Muscle of back (tissue), 11 donors: ENCODE measurements around the gene TSPAN3. TPM values are rescaled to one million over a fixed set of nuclear protein-coding genes. Genes with fewer than 3 reads are reported as not detected.
A peak's percentile ranks its signal among the peaks of the same experiment; 100 is the strongest.

Experiments used
- DNase-seq, 3 donors: peaks; one replicate each; pipeline versions ENCODE4 v3.0.0 to v3.0.0-alpha.2; 2013
- polyA plus RNA-seq, 10 donors: library from polyadenylated mRNA; unstranded; fragments of 120-200 nt; gene quantifications; one replicate each; pipeline ENCODE4 v1.2.1, GENCODE V29; 2013; ENCODE audit not compliant: insufficient read length in 10 of 10

TSPAN3 gene
- polyA plus RNA-seq, 10 donors = 327 to 428 (median 340) TPM

DNA sequence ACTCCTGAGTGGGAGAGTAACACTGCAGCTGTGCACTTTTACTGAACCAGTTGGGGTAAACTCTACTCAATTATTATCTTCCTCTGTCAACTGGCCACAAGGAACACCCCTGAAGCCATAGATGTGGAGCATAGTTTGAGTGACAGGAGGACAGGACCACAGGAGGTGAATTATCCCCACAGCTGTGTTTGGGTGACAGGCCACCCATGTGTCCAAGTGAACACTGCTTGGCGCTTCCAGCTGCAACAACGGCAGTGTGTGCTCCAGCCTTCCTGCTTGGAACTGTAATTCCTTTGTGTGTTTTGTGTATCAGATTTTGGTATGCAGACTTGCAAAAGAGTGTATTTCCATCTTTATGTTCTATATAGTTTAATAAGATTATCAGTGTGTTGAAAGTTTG lies 20.2 kb upstream of the TSPAN3 start:
- no peak for DNase-seq

DNA sequence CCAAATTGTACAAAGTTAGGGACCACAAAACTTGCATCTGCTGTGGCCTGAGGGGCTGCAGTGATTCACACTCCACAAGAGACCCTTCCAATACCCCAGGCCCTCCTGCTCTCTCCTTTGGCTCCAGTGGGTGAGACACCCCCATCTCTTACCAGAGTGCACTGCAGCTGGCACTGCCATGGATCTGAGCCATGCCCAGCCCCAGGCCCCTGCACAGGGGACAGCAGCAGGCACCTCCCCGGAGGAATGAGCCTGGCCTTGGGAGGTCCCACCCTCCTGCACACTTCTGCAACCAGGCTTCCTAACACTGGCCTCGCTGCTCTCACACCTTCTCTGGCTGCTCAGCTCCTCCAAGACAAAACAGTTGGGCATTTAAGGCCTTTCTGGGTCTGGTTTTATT lies 16.3 kb upstream of the TSPAN3 start:
- DNase-seq = no peak

DNA sequence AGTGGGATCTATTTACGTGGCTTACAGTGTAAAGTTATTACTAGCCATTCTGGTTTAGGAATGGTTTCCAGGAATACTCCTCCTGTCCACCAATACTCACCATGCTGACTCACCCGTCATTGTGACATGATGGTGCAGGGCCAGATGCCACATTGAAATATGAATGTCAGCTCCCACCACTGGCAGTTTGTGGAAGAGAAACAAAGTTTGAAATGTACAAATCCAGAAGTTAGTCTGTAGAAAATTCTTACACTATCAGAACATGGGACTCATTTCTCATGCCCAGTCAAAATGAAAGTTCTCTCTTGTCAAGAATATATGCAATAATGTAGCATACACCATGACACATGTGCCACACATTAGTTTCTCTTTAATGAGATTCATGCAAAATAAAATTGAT lies 14.4 kb upstream of the TSPAN3 start:
- no peak for DNase-seq

DNA sequence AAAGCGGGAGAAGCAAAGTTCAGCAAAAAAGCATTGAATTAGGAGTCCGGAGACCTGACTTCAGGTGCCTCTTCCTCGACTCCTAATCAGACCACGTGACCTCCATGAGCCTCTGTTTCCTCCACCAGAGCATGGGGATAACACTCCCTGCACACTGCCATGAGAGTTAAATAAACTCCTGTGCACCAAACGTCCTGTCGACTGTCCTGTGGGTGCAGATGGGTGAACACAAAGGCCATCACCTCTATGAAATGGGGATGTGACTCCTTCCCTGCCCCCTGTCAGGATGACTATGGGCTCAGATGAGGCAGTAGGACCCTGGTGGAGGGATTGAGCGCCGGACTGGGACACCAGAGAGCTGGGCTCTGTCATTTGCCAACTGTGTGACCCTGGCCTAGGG lies 13.5 kb upstream of the TSPAN3 start:
- no peak for DNase-seq

DNA sequence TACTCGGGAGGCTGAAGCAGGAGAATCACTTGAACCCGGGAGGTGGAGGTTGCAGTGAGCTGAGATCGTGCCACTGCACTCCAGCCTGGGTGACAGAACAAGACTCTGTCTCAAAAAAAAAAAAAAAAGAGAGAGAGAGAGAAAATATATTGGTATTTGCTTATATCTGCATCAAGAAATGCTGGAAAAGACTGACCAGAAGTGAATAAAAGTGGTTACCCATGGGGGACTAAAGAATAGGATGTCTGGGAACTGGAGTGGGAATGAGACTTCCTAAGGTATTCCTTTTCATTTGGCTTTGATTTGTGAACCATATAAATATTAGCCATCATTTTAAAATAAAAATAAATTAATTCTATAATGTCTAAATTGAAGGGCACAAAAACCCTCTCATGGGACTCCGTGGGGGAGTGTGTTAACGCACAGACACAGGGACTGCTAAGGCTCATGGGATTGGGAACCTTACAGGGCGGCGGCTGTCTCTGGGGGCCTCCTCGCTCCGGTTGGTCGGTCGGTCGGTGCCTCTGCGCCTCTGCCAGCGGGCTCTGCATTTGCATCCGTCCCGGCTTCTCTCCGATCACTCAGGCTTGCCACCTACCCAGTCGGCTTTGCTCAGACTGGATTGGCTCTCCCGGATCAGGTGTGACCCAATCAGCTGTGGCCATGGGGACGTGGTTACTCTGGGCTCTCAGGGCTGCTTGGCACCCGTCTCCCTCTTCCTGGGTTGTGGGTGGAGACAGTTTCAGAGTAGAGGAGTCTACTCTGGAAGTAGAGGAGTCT lies 12.7 kb upstream of the TSPAN3 start:
- peak in 1 of 3 donors; percentile 42 for DNase-seq

DNA sequence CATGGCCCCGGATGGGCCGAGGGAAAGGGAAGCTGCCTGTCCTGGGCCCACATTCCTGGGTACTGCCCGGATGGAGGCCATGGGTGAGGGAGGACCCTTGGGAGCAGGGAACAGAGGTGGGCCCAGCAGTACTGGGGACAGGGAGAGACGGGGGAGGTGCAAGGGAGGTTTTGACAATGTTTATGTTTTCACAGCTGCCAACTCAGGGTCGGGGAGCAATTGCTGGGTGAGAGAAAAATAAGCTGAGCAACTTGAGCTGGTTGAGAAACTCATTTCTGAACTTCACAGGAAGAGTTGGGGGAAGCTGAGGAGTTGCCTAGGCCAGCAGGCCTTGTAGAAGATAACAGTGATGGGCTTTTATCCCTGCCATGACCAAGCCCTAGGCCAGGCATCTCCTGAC lies 11.1 kb upstream of the TSPAN3 start:
- DNase-seq = no peak

DNA sequence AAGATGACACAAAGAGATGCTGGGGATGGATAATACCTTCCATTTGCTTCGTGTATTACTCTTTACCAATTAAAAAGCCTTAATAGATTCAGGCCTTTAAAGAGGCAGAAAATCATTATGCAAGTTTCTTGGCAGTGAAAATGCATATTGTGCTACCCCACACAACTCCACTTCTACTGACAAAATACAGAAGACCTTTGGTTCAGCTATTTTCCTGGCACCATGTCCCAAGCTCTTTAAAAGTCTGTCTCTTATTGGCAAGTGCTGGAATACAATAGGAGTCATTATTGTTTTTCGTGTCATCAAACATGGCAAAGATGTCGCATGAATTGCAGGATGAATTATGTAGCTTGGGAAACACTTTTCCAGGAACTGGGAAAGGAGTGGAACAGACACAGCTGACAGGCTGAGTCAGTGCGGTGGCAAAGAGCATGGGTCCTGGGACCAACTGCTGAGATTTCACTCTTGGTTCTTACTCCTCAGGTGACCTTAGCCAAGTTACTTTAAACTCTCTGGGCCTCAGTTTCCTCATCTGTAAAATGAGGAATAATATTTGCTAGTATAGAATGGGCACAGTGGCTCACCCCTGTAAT lies 5.5 kb upstream of the TSPAN3 start:
- DNase-seq = no peak

DNA sequence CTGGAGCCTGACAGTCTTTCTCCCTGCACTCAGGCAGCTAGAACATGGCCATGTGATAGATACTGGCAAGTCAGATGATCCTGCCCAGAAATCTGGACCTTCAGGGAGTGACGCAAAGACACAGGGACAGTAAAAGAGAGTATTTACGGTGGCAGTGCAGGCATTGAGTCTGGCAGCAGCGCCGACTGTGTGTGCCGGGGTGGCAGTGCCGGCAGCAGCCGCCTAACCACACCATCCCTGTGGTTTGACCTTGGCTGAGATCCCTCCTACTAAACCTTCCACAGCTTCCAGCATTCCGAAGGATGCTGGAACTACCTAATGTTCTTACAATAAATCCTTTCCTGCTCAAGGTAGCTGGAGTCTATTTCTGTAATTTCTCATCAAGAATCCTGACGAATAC lies 4.6 kb upstream of the TSPAN3 start:
- DNase-seq = no peak

DNA sequence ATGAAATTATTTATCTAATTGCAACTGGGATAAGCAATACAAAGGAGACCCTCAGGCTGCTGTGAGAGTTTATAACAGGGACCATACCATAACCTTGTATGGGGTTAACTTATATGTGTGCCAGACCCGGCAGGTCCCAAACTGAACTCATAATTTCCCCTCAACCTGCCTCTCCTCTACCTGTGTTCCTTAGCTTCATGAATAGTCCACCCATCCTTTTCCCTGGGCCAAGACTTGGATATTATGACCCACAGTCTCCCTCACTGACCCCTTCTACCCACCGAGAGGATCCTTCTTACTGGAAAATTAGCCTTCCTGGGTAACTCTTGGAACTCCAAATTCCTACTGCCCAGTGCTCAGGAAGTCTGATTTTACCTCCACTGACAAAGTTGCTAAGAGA lies 3.4 kb upstream of the TSPAN3 start:
- DNase-seq = no peak

DNA sequence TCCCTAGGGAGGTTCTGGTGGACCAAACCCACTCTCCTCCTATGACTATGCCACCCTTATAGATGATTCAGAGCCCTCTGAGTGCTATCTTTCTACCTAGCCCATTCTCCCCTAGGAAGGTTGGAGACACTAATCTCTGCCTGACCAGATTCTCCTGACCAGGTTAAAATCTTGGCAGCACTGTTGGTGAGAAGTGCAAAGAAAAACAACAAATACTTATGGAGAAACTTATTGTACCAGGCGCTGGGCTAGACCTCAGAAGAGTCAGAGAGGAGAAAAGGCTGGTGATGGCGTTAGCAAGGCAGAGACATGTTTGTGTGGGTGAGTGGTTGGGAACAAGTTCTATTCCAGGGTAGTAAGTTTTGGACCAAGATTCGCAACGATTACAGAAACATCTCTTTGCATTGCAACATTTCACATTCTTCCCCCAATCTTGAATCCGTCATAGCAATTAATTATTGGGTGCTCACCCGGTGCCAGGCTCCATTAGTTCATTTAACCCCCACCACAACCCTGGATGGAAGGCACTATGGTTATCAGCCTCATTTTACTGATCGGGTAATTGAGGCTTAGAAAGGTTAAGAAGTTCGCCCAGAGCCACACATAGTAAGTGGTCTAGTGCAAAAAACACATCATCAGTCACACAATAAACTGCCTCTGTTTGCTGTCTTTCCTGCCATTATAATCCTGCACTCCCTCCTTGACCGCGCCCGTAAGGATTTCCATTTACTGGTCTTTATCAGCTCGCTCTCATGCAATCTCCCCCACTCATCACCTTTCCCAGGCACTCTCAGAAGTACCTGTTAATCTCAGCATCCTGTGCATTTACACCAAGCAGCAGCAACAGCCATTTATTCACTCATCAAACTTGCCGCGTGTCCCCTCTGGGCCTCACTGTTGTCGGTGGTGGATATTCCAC lies 655 bp upstream of the TSPAN3 start:
- DNase-seq = no peak

DNA sequence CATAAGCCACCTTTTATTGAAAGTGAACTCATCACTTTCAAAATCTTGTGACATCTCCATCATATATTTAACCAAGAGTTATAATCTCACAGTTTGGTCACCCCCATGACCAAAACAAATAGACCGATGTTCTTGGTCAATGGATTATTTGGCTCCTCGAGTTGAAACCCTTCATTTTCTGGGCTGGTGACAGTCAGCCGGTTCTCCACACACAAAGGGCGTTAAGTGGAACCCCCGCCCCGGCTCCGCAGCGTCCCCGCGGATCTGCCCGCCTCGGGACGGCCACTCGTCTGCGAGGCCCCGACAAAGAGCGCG lies 772 bp downstream of the TSPAN3 start:
- peak in 1 of 3 donors; percentile 88 for DNase-seq

DNA sequence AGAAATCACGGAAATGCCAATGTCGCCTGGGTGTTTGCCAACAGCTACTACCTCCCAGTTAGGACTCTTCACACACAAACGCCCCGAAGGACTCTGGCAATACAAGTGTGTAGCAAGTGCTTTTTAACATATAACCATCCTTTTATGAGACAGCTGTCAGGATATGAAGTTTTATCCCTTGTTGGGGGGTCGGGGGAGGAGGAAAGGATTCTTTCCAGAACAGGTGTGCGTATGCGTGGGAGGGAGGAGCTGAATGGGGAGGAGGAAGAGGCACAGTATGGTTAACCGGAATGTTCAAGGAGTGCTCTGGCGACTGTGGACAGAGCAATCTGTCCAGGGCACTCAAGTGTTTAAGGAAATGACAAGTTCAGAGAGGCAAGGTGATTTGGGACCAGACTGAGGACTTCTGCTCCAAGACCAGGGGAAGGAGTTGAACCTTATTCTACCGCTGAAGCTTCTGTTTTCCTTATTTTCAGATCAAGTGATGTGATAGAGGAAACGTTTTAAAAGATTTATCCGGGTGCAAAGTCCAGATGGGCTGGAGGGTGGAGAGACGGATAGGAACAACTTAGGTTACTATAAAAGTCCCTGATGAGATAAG lies 1.3 kb downstream of the TSPAN3 start:
- peak in 2 of 3 donors; percentile 33 to 44 for DNase-seq

DNA sequence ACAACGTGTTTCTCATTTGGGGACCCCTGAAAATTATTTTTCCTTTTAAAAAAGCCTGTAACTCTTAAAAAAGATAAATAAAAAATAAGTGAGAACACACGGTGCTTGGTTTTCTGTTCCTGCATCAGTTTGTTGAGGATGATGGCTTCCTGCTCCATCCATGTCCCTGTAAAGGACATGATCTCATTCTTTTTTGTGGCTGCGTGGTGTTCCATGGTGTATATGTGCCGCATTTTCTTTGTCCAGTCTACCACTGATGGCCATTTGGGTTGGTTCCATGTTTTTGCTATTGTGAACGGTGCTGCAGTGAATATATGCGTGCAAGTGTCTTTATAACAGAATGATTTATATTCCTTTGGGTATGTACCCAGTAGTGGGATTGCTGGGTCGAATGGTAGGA lies 2.3 kb downstream of the TSPAN3 start:
- no peak for DNase-seq

DNA sequence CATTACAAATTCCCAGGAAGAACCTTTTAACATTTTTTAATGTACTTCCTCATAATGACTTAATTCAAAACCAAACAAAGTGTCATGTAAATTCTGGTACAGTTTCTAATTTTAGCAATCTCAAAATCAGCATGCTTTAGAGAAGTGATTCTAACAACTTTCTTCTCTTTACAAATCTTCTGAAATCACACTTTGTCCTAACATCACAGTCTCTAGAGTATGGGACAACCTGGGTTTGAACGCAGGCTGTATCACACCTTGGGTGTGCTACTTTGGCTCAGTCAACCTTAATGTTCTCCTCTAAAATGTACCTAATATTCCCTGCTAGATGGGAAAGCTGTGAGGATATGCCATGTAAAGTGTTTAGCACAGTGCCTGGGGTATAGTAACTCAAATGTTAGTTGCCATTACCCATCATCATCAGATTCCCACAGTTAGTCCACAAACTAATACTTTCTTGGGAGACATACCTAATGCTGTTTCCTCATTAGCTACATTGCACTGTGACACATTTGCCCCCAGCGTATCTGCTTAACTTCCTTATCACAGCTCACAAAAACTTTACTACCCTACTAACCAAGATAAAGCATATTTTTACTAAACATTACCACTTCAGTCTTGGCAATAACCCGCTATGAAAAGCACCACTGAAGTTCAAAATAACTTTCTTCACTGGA lies 3.1 kb downstream of the TSPAN3 start:
- no peak for DNase-seq

DNA sequence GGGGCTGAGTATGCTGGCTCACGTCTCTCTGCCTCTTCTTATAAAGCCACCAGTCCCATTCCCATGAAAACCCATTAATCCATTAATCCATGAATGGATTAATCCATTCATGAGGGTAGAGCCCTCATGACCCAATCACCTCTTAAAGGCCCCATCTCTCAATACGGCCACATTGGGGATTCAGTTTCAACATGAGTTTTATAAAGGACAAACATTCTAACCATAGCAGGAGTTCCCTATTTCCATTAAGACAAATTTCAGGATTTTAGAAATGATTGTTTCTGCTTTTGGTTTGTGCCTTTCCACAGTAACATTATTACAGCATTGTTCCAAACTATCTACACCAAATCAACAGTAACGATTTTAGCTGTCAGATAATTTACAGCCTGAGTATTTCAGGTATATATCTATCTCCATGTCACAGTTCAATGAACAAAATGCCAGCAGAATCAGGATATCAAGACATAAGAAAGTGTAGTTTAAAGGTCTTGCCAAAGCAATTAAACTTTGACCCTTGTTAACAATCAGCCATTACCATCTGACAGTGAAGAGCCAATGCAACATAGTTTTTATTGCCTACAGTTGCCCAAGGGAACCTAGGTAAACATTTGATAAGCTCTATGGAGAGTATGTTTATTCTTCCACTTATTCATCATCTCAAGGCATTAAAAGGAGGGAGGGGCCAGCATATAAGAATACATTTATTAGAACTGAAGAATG lies 3.8 kb downstream of the TSPAN3 start:
- no peak for DNase-seq

DNA sequence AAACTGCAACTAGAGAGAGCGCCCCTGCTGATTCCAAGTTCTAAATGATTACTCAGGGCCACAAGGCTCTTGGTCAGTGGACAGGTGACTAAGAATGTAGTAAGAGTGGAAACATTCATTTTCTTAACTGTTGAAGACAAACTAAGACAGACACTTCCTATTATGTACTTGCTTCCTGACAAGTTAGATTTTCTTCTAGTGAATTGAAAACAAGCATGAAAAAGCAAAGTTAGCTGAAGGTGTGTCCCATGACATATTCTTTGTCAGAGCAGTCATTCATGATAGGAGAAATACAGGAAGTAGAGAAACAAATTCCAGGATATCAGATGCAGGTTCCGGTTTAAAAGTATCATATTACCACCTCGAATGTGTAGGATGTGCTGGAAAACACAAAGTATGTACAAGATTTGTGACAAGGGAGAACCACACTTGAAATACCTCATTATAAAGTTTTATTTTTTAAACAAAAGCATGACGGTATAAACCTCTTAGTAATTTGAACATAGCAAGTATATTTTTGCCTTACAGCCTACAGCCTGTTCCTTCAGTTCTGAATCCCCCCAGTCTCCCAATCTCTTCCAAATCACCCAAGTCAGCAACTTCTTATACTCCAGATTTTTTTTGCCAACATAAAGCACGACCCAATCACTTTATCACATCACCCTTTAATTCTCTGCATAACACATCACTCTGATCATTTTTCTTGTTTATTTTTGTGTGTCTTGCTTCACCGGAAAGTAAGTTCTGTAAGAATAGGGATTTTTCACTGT lies 6.2 kb downstream of the TSPAN3 start:
- no peak for DNase-seq

DNA sequence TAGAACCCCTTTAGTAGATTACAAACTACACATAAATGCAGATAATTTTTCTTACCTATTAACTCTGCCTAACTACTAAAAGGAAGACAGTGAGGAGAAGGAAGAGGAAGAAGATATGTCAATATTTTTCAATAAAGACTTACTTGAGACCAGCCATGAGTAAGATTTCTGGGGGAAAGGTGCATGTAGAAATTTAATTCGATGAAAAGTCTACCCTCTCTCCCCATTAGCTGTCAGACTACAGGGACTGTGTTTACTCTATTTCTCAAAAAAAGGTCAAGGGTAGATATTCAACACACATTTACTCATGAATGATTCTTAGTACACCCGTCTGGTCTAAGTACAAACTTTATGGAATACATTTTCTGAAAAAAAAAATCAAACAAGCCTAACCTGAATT lies 6.8 kb downstream of the TSPAN3 start:
- no peak for DNase-seq

DNA sequence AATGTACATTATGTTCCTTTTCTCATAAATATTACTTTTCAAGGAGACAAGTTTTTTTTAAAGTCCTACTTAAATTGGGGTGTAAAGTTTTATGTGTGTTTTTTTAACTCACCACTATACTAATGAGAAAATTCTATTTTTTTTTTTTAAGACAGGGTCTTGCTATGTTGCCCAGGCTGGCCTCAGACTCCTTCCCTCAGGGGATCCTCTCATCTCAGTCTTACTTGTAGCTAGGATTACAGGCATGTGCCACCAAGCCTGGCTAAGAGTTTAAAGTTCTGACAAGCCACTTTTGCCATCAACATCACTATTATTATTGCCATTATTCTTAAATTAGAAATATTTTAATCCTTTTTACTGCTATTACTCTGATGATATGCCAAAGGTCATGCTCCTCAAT lies 7.7 kb downstream of the TSPAN3 start:
- no peak for DNase-seq

DNA sequence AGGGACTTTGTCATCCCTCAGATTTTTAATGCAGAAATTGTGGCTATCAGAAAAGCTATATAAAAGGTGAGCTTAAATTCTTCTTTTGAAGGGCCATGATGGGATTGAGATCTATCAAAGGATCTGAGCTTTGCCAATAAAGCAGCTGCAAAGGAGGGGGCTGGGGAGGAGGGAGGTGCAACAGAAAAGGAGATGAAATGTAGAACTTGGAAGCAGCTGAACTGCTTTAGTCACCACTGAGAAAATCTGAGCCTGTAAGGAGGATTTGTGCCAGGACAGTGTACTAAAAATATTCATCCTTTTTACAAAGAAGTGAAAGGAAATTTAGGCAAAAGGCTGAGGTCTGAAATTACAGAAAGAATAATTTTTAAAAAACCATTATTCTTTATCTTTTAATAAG lies 10.4 kb downstream of the TSPAN3 start:
- peak; percentile 69 to 84 (median 76) for DNase-seq

DNA sequence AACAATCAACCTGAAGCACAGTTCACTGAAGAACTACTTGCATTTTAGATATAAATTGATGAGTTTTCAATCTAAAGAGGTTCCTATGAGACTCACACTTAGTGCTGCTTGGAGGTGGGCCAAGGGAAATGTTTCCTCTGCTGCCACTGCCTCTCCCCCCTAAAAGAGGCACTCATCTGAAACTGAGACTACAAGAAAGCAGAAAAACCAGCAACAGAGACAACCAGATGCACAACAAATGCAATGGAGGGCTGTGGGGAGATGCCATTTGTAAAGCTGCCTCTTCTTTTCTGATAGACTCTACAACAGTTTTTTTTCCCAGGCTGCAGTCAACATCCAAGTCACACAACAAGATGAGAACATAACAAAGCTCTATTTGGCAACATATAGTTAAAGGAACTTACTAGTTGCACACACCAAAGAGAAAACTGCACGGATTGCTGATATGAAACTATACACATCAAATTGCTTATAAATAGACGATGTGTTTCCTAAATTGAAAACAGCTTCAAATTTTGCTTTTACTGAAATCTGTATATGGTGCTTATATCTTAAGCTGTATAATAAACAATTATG lies 11.0 kb downstream of the TSPAN3 start:
- DNase-seq = peak in 2 of 3 donors; percentile 45 to 69
